GM19099 (cell line): ENCODE data around the gene HEXD.

Experiments used
- POLR2A ChIP-seq: IDR thresholded peaks from 3 replicates; pipeline ENCODE4 v1.6.1; 2011; ENCODE audit warnings: low read depth; ENCODE audit not compliant: insufficient read length; ENCODE audit errors: extremely low read depth

Gene HEXD

DNA sequence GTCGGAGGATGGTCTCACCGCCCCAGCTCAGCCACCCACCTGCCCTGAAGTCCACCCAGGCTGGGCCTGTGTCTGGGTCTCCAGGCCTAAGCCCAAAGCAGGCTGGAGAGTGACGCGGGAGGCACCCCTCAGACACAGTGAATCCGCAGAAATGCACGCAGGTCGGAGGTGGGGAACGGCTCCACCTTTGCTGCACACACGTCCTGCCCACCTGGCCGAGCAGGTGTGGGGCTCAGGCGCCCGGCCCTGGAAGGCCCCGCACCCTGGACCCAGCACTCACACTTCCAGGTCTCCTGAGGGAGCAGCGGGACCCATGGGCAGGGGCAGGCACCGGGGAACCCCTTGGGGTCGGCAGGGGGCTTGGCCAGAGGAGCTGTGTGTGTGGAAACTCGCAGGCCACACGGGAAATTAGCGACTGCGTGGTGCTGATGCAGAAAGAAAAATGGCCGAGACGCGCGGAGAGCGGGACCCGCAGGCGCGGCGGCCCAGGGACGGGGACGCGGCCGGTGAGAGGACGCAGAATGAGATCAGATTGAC, 21.8 kb downstream of the HEXD start:
- no peak for TF ChIP-seq POLR2A

DNA sequence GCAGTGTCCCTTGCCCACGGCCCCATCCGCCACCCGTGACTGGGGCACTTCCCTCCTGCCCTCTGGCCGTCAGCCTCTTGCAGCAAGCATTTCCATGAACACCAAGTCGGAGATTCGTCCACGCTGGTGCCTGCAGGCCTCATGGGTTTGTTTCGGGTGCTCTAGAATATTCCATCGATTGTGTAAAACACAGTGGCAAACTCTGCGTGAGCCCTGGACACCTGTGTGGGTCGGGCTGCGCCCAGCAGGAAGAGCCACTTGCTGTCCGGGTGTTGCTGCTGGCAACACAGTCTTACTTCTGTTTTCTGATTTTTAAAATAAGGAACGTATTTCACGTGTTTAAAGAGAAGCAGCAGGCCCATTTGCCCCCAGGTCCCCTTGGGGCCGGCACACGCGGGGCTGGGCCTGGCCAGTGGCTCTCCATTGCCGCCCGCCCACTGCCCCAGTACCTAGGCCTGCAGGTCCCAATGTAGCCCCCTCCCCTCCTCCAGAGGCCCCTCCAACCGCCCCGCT, 22.4 kb downstream of the HEXD start:
- no peak for TF ChIP-seq POLR2A

DNA sequence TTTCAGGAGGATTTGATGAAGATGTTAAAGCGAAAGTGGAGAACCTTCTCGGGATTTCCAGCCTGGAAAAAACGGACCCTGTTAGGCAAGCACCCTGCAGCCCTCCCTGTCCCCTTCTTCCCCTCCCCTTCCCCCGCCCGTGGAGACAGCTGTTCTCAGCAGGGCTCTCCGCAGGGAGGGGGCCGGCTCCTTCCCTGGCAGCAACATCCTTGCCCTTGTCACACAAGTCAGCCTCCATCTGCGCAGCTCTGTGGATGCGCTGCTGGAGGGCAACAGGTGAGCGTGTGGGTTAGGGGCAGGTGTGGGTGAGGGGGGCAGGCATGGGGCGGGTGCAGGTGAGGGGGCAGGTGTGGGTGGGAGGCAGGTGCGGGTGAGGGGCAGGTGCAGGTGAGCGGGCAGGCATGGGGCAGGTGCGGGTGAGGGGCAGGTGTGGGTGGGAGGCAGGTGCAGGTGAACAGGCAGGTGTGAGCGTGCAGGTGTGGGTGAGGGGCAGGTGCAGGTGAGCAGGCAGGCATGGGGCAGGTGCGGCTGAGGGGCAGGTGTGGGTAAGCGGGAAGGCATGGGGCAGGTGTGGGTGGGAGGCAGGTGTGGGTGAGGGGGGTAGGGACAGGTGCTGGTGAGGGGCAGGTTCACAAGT, 23.0 kb downstream of the HEXD start:
- TF ChIP-seq POLR2A = no peak

DNA sequence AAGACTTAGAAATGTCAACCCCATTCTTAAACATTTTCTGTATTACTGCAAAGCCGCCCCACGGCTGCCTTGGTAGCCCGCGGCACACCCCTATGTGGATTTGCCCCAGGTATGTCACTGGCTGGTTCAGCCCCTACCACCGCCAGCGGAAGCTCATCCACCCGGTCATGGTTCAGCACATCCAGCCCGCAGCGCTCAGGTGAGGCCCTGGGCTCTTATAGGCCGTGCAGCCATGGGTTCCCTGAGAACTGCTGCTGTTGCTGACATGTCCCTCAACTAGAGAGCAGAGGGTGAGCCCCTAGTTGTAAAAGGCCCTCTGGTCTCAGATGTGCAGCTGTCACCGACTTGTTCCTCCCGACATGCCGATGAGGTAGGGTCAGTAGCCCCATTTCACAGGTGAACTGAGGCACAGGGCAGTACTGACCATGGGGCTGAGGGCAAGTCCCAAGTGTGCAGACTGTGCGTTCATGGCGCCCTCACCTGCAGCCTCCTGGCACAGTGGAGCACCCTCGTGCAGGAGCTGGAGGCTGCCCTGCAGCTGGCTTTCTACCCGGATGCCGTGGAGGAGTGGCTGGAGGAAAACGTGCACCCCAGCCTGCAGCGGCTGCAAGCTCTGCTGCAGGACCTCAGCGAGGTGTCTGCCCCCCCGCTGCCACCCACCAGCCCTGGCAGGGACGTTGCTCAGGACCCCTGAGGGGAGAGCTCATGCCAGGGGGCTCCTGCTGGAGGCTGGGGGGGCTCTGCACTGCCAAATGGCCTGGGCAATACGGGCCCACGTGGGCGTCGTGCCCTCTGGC, 23.7 kb downstream of the HEXD start:
- TF ChIP-seq POLR2A = no peak

DNA sequence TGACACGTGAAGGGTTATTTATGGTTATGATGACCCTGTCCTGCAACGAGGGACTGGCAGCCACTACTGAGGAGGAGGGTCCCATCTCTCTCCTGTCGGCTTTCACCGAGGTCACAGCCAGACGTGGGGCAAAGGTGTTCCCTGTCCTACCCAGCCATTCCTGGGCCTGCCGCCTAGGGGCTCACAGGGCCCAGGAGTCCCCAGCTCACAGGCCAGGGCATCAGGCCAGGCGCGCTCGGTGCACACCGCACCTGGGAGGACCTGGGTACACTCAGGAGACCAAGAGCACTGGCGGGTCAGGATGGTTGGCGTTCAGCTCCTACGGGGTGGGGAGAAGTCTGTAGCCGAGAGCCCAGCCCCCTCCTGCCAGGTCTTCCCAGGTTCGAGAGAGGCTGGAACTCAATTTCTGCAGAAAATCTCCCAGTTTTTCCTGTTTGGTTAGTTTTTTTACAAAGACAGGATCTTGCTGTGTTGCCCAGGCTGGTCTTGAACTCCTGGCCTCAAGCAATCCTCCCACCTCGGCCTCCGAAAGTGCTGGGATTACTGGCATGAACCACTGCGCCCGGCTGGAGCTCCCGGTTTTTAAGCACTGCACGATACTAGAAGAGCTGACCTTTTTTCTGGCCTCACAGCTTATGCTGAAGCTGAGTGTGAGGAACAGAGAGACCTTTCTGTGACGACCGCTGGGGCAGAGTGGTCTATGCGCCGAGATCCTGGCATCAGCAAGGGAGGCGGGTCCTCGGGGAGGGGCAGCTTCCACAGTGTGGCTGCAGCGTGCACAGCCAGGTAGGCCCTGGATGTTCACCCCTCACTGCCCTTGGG, 24.7 kb downstream of the HEXD start:
- TF ChIP-seq POLR2A = no peak

DNA sequence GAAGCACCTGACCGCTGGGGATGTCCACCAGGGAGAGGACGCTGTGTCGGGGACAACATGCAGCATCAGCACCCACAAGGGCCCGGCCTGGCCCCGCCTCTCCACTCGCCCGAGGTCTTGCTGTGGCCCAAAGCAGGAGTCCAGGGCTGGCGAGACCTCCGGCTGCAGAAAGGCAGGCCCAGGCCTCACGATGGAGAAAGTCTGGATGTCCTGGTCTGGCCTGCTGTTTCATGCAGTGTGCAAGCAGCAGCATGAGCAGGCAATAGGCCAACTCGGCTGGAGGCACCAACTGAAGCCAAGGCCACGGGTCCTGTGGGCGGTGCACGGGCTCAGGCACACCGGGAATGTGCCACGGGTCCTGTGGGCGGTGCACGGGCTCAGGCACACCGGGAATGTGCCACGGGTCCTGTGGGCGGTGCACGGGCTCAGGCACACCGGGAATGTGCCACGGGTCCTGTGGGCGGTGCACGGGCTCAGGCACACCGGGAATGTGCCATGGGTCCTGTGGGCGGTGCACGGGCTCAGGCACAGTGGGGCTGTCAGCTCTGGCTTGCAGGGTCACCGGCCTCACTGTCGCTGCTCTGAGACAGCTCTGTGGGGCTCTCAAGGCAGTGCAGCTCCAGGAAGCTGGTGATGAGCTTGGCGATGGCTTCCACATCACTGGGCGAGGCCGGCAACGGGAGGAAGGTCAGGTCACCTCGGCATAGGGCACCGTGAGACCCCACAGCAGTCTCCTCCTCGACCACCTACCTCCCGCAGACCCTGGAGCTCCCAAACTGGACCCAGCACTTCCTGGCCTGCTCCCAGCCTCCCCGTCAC, 25.5 kb downstream of the HEXD start:
- no peak for TF ChIP-seq POLR2A

DNA sequence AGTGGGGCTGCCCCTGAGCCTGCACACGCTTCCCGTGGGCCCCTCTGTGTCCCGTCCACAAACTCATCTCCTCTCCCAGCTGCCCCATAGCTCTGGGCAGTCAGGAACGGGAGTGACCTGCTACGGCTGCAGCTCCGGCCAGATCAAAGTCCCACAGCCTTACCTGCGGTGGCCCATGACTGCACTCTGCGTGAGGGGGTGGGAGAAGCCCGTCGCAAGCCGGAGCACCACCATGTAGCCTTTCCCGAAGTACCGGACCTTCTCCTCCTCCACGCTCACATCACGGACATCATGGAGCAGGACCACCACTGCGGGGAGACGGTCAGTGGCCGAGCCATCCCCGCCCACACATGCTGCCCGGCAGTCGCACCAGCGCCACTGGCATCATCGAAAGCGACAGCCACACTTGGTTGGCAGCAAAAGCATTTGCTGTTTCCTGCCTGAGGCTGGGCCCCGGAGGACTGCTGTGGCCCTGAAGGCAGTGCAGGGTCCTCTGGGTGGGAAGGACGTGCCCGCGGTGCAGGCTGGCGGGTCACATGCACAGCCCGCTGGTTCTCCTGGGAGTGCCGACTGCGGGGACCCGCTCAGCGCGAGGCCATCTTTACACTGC, 26.2 kb downstream of the HEXD start:
- no peak for TF ChIP-seq POLR2A

DNA sequence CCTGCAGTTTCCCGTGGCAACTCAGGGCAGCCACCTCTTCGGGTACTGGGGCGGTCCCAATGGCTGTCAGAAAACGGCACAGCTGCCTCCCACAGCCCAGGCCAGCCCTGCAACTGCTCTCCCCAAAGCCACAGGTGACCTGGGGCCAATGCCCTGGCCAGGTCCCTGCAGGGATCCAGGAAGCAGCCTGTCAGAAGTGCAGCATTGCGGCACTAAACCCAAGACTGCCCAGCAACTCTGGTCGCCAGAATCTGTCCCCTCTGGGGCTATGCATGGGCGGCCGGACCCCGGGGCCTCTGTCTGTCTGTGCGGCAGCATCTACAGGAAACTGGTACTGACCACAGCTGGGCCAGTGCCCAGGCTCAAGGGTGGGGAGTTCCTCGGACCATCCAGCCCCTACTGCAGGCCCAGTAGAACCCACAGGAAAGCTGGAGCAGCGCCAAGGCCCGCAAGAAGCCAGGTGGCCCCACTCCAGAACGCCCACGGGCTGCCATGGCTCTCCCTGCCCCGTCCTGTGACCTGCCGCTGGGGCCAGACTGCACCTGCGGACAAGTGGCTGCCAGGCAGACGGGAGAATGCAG, 26.9 kb downstream of the HEXD start:
- TF ChIP-seq POLR2A = no peak

DNA sequence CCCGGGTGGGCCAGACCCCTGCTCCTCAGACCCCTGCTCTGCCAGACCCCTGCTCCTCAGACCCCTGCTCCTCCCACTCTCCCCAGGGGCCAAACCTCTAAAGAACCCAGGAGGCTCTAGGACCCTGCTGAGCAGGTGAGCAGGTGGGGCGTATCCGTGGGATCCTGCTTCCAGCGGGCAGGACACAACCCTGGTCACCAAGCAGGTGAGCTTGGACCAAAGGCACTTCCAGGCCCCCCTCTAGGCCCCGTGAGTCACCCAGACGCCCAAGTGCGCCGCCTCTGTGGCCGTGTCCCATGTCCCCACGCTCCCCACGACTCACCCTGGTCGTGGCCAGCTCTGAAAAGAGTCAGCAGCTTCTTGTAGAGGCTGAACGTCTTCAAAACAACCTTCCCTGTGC, 27.4 kb downstream of the HEXD start:
- TF ChIP-seq POLR2A = no peak

DNA sequence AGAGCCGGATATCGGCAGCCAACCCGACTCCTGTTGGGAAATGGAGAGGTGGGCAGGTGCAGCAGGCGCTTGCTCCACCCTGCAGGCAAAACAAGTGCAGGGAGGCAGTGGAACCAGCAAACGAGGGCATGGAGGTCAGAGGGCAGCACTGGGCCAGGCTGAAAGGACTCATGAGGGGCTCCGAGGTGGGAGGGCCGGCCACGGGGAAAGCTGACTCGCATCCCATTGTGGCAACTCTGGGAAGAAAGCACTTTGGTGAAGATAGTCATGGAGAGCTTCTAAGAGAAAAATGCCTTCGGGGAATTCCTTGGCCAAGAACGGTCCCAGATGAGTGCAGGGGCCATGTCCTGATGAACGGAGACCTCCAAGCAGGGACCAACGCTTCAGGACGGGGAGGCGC, 28.0 kb downstream of the HEXD start:
- TF ChIP-seq POLR2A = no peak

DNA sequence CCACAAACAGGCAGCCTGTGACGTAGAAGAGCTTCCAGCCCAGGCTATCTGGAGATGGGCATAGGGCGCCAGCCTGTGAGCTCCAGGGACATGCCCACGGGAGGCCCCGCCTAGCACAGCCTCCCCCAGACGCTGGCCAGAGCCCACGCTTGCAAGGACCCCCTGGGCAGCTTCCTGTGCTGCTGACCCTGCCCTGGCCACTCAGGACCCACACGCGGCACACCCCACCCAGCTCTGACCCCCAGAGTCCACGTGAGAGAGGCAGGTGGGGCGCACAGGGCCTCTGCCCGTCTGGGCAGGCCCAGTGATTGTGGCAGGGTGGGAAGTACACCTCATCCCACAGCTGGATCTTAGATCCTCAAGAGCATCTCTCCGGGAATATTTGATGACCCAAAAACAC, 28.5 kb downstream of the HEXD start:
- no peak for TF ChIP-seq POLR2A

DNA sequence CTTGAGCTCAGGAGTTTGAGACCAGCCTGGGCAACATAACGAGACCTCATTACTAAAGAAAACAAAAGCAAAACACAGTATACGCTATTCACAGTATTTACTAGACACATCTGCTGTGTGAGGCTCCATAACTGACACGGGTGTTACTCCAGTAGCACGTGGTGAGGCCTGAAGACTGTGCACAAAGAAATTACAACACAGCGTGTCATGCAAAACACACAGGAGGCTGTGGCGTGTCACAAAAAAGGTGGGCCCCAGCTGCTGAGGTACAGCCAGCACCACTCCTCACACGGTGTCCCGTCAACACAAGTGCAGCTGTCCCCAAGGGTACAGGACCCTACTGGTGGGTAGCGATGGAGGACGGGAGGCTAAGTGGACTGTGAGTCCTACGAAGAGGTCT, 29.7 kb downstream of the HEXD start:
- TF ChIP-seq POLR2A = no peak

DNA sequence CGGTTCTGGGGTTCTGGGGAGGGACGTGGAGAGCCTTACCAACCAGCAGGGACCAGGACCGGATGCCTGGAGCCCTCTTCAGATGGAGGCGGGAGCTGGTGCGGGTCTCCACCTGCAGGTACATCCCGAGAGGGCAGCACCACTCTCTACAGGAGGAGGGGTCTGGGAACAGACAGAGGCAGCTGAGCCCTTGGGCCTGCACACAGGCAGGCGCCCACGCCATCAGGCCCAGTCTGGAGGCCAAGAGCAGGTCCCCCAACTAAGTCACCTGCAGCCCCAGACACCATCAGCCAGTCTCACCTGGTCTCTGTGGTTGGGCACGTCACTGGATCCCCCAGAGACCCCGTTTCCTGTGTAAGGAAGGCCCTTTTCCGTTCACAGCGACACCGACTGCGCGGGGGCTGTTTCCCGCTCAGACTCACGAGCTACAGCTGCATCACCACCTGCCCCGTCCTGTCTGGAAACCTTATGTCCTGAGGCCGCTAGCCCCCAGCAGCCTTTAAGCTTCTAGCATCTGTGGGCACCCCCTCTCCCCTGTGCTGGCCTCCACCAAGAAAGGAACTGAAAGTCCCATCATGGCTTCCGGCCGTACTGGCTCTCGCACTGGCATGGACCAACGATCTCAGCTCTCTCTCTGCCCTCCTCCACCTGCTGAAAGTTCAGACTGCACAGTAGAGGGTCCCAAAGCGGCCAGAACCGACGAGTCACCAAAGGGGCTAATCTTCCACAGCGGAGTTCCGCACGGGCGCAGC, 31.2 kb downstream of the HEXD start:
- peak; percentile 90 for TF ChIP-seq POLR2A
